Glutamatergic neuron (in vitro differentiated cells): Measurements from ENCODE around the gene EZR. TPM values are rescaled to one million over a fixed set of nuclear protein-coding genes. Genes with fewer than 3 reads are reported as not detected.

Experiments used
- DNase-seq: peaks from one replicate; pipeline ENCODE4 v3.0.0; 2022
- H3K27ac Mint-ChIP-seq: one replicate; pipeline ENCODE4 v1.8.0; 2020; ENCODE audit warnings: mild to moderate bottlenecking, mixed read lengths, inconsistent platforms; ENCODE audit not compliant: unreplicated experiment
- H3K27me3 Mint-ChIP-seq: one replicate; pipeline ENCODE4 v1.8.0; 2020; ENCODE audit warnings: mild to moderate bottlenecking, moderate library complexity, mixed read lengths, inconsistent platforms; ENCODE audit not compliant: unreplicated experiment
- H3K36me3 Mint-ChIP-seq: one replicate; pipeline ENCODE4 v1.8.0; 2020; ENCODE audit warnings: mild to moderate bottlenecking, mixed read lengths, inconsistent platforms; ENCODE audit not compliant: unreplicated experiment
- H3K4me1 Mint-ChIP-seq: one replicate; pipeline ENCODE4 v1.8.0; 2020; ENCODE audit warnings: mild to moderate bottlenecking, low read depth, mixed read lengths, inconsistent platforms; ENCODE audit not compliant: unreplicated experiment
- H3K4me3 Mint-ChIP-seq: one replicate; pipeline ENCODE4 v1.8.0; 2020; ENCODE audit warnings: mild to moderate bottlenecking, mixed read lengths, inconsistent platforms; ENCODE audit not compliant: unreplicated experiment
- H3K9me3 Mint-ChIP-seq: one replicate; pipeline ENCODE4 v1.8.0; 2020; ENCODE audit warnings: mild to moderate bottlenecking, moderate library complexity, mixed read lengths, inconsistent platforms; ENCODE audit not compliant: unreplicated experiment
- CTCF ChIP-seq: fragments of 200-600 bp; sonication (generic); IDR thresholded peaks from one replicate; pipeline ENCODE4 v1.5.0; 2021; ENCODE audit not compliant: partially characterized antibody, unreplicated experiment
- long read RNA-seq: library from polyadenylated mRNA; unstranded; transcript quantifications from one replicate; pipeline ENCODE4 v2.0.0, GENCODE V29; 2020; ENCODE audit not compliant: unreplicated experiment
- total RNA-seq: library from RNA; stranded (reverse); fragmentation: NEBNext Ultra II Directional; extraction: Animal tissue kit (Norgen Biotek cat#: 25700); gene quantifications from one replicate; pipeline ENCODE4 v1.2.1, GENCODE V29; 2021; ENCODE audit not compliant: unreplicated experiment

The EZR gene
- 272 TPM for total RNA-seq
- long read RNA-seq, transcript EZR-201 (13 exons, 3,068 nt): minor isoform, 49 of 176 reads
- long read RNA-seq, transcript EZR-202 (14 exons, 3,096 nt): major isoform, 80 of 176 reads
- long read RNA-seq, partial matches to known transcripts: 37 of 176 reads
- long read RNA-seq, other reads (novel, unspliced or antisense): 10 of 176 reads

- DNase-seq: peak; percentile 74
- H3K9me3 Mint-ChIP-seq: peaks cover 13% of the 10 kb centered on the region
- H3K4me1 Mint-ChIP-seq: peaks cover 21% of the 10 kb centered on the region
- peak within 1 kb of the TSS; percentile 81 for H3K4me3 Mint-ChIP-seq
- H3K27ac Mint-ChIP-seq: peak within 1 kb of the TSS; percentile 43
- no peak for TF ChIP-seq CTCF
- peaks cover 10% of the 10 kb centered on the region for H3K36me3 Mint-ChIP-seq
- peaks cover 5% of the 10 kb centered on the region for H3K27me3 Mint-ChIP-seq
Observed at GRCh38 chr6:158819213-158819976, at the start of gene EZR. Gene EZR (minus strand): TSS chr6:158819368. CDS start chr6:158818093, 1,275 bp downstream.

GRCh38 chr6:158868122-158868480, 48.9 kb upstream of the EZR start:
- Mint-ChIP-seq H3K9me3 (peaks cover 20% of the 10 kb centered on the region), H3K4me3 (no peak overlapping the region), H3K27ac (no peak overlapping the region), H3K4me1 (peaks cover 14% of the 10 kb centered on the region), H3K27me3 (peaks cover 7% of the 10 kb centered on the region), H3K36me3 (no peaks in the 10 kb centered on the region)
- DNase-seq: no peak
- TF ChIP-seq CTCF: no peak

GRCh38 chr6:158867381-158868121, 48.4 kb upstream of the EZR start:
- H3K4me3 Mint-ChIP-seq: no peak overlapping the region
- peaks cover 14% of the 10 kb centered on the region for H3K4me1 Mint-ChIP-seq
- H3K27ac Mint-ChIP-seq: no peak overlapping the region
- DNase-seq: no peak
- H3K36me3 Mint-ChIP-seq: no peaks in the 10 kb centered on the region
- H3K27me3 Mint-ChIP-seq: peaks cover 7% of the 10 kb centered on the region
- TF ChIP-seq CTCF: no peak
- peaks cover 20% of the 10 kb centered on the region for H3K9me3 Mint-ChIP-seq

- Mint-ChIP-seq H3K4me3 (no peak overlapping the region), H3K27ac (no peak overlapping the region), H3K27me3 (peaks cover 7% of the 10 kb centered on the region), H3K4me1 (peaks cover 14% of the 10 kb centered on the region), H3K36me3 (no peaks in the 10 kb centered on the region), H3K9me3 (peaks cover 18% of the 10 kb centered on the region)
- DNase-seq: no peak
- TF ChIP-seq CTCF: no peak
Observed at GRCh38 chr6:158865769-158866168, 46.6 kb upstream of the EZR start.
